Mesendoderm (in vitro differentiated cells): ENCODE results near the gene CTAG1B. TPM values are rescaled to one million over a fixed set of nuclear protein-coding genes. Genes with fewer than 3 reads are reported as not detected.
"Not testable (repeated sequence)": the region's sequence is repeated elsewhere in the genome, so short reads cannot be mapped to it uniquely, and the experiment has no call there.

Experiments used
- DNase-seq: peaks from one replicate; pipeline ENCODE4 v3.0.0; 2013
- H2AK5ac ChIP-seq: 2 replicates; pipeline ENCODE4 v1.6.1; 2013; ENCODE audit warnings: low read length, inconsistent platforms
- H2BK120ac ChIP-seq: 2 replicates; pipeline ENCODE4 v1.6.1; 2013; ENCODE audit warnings: low read depth, mild to moderate bottlenecking, low read length, moderate library complexity, mixed read lengths
- H2BK15ac ChIP-seq: replicated peaks from 2 replicates; pipeline ENCODE4 v1.6.1; 2013; ENCODE audit warnings: low read depth, mild to moderate bottlenecking, moderate library complexity
- H2BK5ac ChIP-seq: 2 replicates; pipeline ENCODE4 v1.6.1; 2013; ENCODE audit warnings: low read length, inconsistent platforms
- H3K18ac ChIP-seq: 2 replicates; pipeline ENCODE4 v1.6.1; 2013; ENCODE audit warnings: mild to moderate bottlenecking, low read length, mixed read lengths
- H3K23ac ChIP-seq: one replicate; pipeline ENCODE4 v1.6.1; 2013; ENCODE audit warnings: low read length
- H3K27ac ChIP-seq: 2 replicates; pipeline ENCODE4 v1.5.1; 2013; ENCODE audit warnings: low read depth, mild to moderate bottlenecking, inconsistent platforms, low read length, moderate library complexity
- H3K27me3 ChIP-seq: 2 replicates; pipeline ENCODE4 v1.6.1; 2013; ENCODE audit warnings: low read length, control low read depth, mild to moderate bottlenecking, inconsistent platforms; ENCODE audit not compliant: insufficient read depth, poor library complexity
- H3K36me3 ChIP-seq: 2 replicates; pipeline ENCODE4 v1.6.1; 2013; ENCODE audit warnings: low read length, inconsistent platforms; ENCODE audit not compliant: control insufficient read depth, insufficient read depth
- H3K4ac ChIP-seq: one replicate; pipeline ENCODE4 v1.6.1; 2013; ENCODE audit warnings: low read depth, mild to moderate bottlenecking, low read length, moderate library complexity
- H3K4me1 ChIP-seq: 2 replicates; pipeline ENCODE4 v1.6.1; 2013; ENCODE audit warnings: low read depth, low read length, inconsistent platforms; ENCODE audit not compliant: control insufficient read depth
- H3K4me2 ChIP-seq: 2 replicates; pipeline ENCODE4 v1.6.1; 2013; ENCODE audit warnings: low read length
- H3K4me3 ChIP-seq: 2 replicates; pipeline ENCODE4 v1.5.1; 2013; ENCODE audit warnings: mild to moderate bottlenecking, low read length
- H3K56ac ChIP-seq: one replicate; pipeline ENCODE4 v1.6.1; 2013; ENCODE audit warnings: low read length
- H3K79me1 ChIP-seq: 2 replicates; pipeline ENCODE4 v1.6.1; 2013; ENCODE audit warnings: low read length, inconsistent platforms
- H3K79me2 ChIP-seq: 2 replicates; pipeline ENCODE4 v1.6.1; 2013; ENCODE audit warnings: mild to moderate bottlenecking, low read length; ENCODE audit not compliant: control insufficient read depth, insufficient read depth
- H3K9ac ChIP-seq: 2 replicates; pipeline ENCODE4 v1.6.1; 2013; ENCODE audit warnings: low read length, inconsistent platforms
- H4K5ac ChIP-seq: one replicate; pipeline ENCODE4 v1.6.1; 2013; ENCODE audit warnings: low read length
- H4K8ac ChIP-seq: one replicate; pipeline ENCODE4 v1.6.1; 2013; ENCODE audit warnings: low read depth, mild to moderate bottlenecking, control low read depth, low read length, moderate library complexity
- WGBS: extraction: QIAGEN DNeasy Blood & Tissue Kit; methylation state at CpG from one replicate; pipeline ENCODE4 v1.1.7; 2013; ENCODE audit warnings: low lambda C conversion rate, missing lambda C conversion rate; ENCODE audit not compliant: insufficient coverage; ENCODE audit errors: extremely low coverage; 5-methylcytosine and 5-hydroxymethylcytosine counted together
- small RNA-seq: library from polyadenylated mRNA; stranded (forward); fragments of <200 nt; extraction: miRNeasy Mini kit (QIAGEN cat#:217004); gene quantifications from one replicate; pipeline ENCODE3, GENCODE V24; 2013; ENCODE audit not compliant: insufficient read depth

The CTAG1B gene

GRCh38 chrX:154573061-154573460 is 46.0 kb downstream of the CTAG1B start:
- no CpG with 5 or more reads among the region's 10 CpGs for WGBS
- not testable (repeated sequence) for H3K23ac ChIP-seq

GRCh38 chrX:154570361-154570760 is 48.7 kb downstream of the CTAG1B start:
- WGBS = no CpG with 5 or more reads among the region's 11 CpGs
- not testable (repeated sequence) for H3K9ac ChIP-seq, H3K79me2 ChIP-seq, H3K79me1 ChIP-seq, H3K4ac ChIP-seq, H2BK5ac ChIP-seq, H3K27ac ChIP-seq, H3K4me1 ChIP-seq, H3K4me2 ChIP-seq, H3K4me3 ChIP-seq, H3K23ac ChIP-seq, H4K8ac ChIP-seq, H3K36me3 ChIP-seq, H3K56ac ChIP-seq, H2AK5ac ChIP-seq, DNase-seq, H2BK120ac ChIP-seq, H2BK15ac ChIP-seq, H3K27me3 ChIP-seq, H4K5ac ChIP-seq, H3K18ac ChIP-seq

More at GRCh38 chrX:154573061-154573460, 46.0 kb downstream of the CTAG1B start:
- H3K79me1 ChIP-seq, H2AK5ac ChIP-seq, H3K27me3 ChIP-seq, H3K4me3 ChIP-seq, H2BK120ac ChIP-seq, H3K4me1 ChIP-seq, H4K5ac ChIP-seq, H3K9ac ChIP-seq, H3K4ac ChIP-seq, DNase-seq, H3K79me2 ChIP-seq, H3K18ac ChIP-seq, H3K56ac ChIP-seq, H3K27ac ChIP-seq, H3K4me2 ChIP-seq, H4K8ac ChIP-seq, H2BK15ac ChIP-seq, H2BK5ac ChIP-seq, H3K36me3 ChIP-seq: not testable (repeated sequence)

Small RNA genes lying within 50 kb of the gene (small RNA-seq; reads per million reads assigned to genes)
- gene AC244090.1 = not detected
- gene AC244107.2 = not detected
